Stimulated activated CD8-positive, alpha-beta memory T cell treated with anti-CD3 and anti-CD28 coated beads, Interleukin-4, amount 100 ng/mL, for 24 hours (primary cell): ENCODE results near the gene MYBPHL.
A peak's percentile ranks its signal among the peaks of the same experiment; 100 is the strongest.

Source experiments
- DNase-seq: peaks from one replicate; pipeline ENCODE4 v3.0.0-alpha.2; 2020; ENCODE audit warnings: low read depth

MYBPHL gene

DNA sequence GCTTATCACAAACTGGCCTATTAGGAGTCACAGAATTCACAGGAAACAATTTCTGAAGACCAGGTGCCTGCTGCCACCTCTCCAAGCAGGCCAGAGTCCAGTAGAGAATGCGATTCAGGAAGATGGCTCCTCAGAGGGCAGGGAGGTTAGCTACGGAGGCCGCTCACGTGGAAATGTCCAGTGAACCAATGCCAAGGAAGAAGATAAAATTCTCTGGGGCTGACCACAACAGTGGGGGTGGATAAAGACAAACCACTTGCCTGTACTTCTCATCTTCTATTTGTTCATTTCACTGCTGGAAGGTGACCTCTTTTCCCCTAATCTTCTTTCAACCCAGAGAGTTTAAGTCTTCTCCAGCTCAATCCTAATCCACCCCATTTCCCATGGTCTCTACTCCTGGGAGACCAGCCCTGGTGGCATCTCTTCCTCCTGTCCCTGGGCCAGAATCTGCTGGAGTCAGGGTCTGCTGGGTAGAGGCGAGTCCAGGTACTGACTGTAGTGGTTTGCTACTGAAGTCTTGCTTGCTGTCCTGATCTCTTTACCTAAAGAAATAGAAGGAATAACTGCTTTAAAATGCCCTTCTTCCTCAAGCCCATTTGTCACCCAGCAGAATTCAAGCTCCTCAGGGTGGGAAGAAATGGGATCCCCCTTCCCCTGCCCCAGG, 27.1 kb downstream of the MYBPHL start:
- DNase-seq = no peak

DNA sequence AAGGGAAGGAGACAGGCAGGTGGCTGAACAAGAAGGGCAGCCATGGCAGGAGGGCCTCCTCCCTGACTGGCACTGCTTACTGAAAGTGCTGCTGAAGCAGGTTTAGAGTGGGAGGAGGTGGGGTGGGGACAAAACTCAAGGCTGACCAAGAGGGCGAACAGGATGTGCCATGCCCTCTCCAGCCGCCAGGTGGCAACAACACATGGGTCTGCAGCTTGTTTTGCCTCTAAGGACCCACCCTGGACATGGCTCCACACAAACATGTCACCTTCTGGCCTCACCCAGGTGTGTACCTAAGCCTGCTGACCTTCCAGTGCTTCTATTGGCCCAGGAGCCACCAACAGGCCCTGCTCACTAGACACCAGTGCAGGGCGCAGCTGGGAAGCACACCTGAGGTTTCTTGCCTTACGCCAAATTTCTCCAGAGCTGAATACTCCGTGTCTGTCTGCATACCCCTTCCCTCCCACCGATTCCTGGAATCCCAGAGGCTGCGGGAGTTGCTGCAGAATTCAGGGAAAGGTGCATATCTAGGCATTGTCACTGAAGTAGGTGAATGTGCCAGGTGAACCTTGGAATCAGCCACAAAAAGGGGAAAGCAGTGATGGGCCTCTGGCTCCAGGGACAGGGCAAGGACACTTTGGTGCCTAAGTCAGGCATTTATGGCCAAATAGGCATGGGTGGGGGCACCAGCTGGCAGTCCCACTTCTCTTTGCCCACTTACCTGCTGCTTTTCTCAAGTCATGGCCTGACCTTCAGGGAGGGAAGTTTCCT, 29.2 kb downstream of the MYBPHL start:
- DNase-seq = peak; percentile 59

DNA sequence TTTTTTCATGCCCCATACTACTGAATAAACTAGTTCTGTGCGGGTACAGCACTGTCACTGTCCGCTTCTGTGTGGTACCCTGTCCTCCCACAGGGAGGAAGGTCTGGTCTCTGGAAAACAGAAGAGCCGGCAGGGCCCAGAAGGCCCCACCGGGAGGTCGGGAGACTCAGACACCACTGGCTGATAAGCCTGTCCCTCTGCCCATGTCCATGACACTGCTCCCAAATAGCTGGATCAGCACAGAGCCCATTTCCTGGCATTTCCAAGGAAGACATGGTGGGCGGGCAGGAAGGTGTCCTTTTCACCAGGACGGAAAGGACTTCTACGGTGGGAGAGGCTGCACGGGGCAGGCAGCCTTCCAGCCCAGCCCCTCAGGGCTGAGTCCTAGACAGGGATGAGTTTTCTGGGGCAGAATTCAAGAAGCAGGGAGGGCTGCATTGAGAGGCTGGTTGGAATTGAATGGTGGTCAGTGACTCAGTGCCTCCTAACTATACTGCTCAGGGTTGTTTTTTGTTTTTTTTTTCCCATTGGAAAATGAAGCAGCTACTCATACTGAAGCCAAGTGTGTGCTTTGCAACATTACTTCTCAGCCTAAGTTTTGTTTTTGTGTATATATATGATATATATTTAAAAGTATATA, 31.0 kb downstream of the MYBPHL start:
- no peak for DNase-seq

DNA sequence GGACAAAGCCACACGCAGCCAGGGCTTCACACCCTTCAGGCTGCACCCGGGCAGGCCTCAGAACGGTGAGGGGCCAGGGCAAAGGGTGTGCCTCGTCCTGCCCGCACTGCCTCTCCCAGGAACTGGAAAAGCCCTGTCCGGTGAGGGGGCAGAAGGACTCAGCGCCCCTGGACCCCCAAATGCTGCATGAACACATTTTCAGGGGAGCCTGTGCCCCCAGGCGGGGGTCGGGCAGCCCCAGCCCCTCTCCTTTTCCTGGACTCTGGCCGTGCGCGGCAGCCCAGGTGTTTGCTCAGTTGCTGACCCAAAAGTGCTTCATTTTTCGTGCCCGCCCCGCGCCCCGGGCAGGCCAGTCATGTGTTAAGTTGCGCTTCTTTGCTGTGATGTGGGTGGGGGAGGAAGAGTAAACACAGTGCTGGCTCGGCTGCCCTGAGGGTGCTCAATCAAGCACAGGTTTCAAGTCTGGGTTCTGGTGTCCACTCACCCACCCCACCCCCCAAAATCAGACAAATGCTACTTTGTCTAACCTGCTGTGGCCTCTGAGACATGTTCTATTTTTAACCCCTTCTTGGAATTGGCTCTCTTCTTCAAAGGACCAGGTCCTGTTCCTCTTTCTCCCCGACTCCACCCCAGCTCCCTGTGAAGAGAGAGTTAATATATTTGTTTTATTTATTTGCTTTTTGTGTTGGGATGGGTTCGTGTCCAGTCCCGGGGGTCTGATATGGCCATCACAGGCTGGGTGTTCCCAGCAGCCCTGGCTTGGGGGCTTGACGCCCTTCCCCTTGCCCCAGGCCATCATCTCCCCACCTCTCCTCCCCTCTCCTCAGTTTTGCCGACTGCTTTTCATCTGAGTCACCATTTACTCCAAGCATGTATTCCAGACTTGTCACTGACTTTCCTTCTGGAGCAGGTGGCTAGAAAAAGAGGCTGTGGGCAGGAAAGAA, 32.0 kb downstream of the MYBPHL start:
- DNase-seq = no peak

DNA sequence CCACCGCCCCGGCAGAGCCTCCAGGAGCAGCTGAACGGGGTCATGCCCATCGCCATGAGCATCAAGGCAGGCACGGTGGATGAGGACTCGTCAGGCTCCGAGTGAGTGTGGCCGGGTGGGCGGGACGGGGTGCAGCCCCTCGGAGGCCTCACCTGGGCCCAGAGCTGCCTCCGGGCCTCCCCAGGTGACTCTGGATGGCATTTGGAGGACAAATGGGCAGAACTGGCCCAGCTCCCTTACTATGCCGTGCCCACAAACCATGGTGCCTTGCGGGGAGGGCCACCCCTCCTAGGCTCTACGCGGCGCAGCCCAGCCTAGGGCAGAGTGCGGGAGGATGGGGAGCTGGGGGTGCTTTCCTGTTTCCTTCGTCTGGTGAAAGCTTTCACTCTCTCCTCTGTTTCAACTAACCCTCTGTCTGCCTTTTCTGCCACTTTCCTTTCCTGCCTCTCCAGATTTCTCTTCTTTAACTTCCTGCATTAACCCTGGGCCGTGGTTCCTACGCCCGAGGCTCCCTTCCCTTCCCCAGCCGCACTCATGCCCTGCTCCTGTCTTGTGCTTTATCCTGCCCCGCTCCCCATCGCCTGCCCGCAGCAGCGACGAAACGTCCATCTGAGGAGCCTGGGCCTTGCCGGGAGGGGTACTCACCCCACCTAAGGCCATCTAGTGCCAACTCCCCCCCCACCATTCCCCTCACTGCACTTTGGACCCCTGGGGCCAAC, 33.1 kb downstream of the MYBPHL start:
- no peak for DNase-seq

DNA sequence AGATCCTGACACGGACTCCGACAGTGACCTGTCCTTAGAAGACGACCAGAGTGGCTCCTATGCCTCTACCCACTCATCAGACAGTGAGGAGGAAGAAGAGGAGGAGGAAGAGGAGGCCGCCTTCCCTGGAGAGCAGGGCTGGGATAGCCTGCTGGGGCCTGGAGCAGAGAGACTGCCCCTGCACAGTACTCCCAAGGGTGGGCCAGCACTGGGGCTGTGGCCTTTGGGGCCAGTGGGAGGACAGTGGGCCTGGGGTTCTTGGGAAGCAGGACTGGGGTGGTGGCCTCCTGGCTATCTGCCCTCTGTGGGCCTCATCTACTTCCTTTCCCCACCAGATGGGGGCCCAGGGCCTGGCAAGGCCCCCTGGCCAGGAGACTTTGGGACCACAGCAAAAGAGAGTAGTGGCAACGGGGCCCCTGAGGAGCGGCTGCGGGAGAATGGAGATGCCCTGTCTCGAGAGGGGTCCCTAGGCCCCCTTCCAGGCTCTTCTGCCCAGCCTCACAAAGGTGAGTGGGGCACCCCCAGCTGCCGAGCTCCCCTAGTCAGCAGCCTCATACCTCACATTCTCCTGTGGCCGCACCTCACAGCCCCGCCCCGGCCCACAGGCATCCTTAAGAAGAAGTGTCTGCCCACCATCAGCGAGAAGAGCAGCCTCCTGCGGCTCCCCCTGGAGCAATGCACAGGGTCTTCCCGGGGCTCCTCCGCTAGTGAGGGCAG, 33.8 kb downstream of the MYBPHL start:
- DNase-seq = no peak

DNA sequence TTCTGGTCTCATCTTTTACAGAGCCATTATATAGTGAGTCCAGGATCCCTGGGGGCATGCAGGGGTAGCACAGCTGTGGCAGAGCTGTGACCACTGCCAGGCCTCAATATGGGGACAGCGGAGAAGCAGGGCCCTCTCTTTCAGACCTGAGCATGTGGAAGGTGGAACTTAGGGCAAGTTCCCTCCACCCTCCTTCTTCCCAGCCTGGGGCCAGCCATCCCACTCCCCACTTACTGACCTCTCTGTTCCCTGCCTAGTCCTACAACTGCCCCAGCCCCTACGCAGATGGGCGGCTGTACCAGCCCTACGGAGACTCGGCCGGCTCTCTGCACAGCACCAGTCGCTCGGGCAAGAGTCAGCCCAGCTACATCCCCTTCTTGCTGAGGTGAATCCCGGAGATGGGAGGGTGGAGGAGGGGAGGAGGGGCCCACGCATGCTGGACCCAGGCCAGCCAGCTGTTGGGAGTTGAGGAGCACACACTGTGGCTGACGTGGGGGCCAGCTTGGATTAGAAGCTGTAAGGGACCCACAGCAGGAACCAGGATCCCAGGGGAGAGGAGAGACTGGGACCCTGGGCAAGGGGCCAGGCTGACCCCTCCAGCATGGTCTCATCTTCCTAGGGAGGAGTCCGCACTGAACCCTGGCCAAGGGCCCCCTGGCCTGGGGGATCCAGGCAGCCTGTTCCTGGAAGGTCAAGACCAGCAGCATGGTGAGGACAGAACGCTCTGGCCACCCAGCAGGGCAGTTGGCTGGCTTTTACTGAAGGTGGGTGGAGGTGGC, 34.6 kb downstream of the MYBPHL start:
- no peak for DNase-seq

DNA sequence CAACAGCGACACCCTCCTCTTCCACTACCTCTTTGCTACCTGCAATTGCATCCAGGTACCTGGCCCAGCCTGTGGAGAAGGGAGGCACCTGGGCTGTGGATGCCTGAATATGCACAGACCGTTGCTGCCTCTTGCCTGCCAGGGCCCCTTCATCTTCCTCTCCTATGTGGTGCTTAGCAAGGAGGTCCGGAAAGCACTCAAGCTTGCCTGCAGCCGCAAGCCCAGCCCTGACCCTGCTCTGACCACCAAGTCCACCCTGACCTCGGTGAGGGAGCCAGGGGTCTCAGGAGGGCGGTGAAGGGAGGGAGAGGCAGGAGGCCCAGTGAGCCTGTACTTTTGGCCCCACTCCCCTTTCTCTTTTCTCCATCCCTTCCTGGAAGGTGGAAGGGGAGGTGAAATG, 35.4 kb downstream of the MYBPHL start:
- no peak for DNase-seq

DNA sequence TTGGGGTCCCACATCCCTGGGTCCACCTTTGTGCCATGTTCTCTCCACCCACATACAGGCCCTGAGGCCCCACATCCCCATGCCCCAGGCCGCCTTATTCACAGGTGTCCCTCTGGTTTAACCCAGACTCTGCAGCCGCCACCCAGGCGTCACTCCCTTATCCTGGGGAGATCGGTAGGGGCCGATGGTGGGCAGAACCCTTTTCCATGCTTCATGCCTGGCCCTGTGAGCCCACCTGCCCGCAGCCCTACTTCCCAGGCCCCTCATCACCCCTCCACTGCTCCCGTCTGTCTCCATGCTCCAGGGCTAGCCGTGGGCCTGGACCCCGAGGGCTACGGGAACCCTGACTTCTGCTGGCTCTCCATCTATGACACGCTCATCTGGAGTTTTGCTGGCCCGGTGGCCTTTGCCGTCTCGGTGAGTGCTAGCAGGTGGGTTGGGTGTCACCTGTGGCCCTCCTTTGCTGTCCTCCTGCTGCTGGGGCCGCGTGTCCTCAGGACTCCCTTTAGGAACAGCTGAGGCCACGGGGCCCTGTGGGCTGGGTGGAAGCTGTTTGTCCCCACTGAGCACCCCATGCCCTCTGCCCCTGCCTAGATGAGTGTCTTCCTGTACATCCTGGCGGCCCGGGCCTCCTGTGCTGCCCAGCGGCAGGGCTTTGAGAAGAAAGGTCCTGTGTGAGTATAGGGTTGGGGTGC, 36.0 kb downstream of the MYBPHL start:
- DNase-seq = no peak

DNA sequence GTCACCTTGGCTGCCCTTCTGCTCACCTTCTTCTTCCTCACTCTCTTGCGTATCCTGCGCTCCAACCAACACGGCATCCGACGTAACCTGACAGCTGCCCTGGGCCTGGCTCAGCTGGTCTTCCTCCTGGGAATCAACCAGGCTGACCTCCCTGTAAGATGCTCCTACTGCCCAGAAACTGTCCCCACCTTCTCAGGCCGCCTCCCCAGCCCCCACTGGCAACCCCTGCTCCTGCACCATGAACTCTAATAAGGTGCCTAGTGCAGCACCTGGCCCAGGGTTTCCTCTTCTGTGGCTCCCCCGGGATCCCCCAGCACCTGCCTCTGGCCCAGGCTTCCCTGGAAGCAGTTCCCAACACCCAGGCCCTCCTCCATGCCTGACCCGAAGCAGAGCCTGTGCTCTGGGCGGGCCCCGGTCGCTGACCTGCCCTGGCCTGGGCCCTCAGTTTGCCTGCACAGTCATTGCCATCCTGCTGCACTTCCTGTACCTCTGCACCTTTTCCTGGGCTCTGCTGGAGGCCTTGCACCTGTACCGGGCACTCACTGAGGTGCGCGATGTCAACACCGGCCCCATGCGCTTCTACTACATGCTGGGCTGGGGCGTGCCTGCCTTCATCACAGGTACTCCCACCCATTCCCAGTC, 36.7 kb downstream of the MYBPHL start:
- no peak for DNase-seq

DNA sequence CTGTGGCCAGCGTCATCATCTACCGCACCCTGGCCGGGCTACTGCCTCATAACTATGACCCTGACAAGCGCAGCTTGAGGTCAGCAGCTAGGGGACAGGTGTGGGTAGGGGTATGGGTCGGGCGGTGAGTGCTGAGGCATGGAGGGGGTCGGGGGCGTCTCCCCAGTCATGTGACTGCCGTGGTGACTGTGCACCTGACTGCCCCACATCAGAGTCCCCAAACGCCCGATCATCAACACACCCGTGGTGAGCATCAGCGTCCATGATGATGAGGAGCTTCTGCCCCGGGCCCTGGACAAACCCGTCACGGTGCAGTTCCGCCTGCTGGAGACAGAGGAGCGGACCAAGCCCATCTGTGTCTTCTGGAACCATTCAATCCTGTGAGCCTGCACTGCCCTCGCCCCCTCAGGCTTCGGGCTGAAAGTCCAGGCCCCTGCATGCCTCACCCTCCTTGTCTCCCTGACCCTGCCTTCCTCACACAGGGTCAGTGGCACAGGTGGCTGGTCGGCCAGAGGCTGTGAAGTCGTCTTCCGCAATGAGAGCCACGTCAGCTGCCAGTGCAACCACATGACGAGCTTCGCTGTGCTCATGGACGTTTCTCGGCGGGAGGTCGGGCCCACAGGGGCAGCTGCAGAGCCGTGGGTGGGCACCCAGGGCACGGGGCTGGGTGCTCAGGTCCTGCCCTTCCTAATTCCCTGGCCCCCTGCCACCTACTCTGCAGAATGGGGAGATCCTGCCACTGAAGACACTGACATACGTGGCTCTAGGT, 37.4 kb downstream of the MYBPHL start:
- no peak for DNase-seq

DNA sequence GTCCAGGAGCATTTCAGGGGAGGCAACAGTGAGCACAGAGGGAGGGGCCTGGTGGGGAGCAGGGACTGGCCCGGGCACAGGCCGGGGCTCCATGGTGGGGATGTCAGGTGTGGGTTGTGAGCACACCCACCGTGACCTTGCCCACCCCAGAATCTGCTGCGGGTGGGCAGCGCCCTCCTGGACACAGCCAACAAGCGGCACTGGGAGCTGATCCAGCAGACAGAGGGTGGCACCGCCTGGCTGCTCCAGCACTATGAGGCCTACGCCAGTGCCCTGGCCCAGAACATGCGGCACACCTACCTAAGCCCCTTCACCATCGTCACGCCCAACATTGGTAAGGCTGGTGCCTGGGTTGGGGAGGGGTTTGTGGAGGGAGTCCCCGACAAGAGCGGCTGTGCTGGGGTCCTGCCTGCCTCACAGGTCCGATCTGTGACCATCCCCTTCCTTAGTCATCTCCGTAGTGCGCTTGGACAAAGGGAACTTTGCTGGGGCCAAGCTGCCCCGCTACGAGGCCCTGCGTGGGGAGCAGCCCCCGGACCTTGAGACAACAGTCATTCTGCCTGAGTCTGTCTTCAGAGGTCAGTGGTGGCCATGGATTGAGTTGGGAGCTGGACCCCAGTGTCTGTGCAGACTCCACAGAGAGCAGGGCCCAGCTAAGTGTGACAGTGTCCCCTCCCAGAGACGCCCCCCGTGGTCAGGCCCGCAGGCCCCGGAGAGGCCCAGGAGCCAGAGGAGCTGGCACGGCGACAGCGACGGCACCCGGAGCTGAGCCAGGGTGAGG, 38.2 kb downstream of the MYBPHL start:
- no peak for DNase-seq

DNA sequence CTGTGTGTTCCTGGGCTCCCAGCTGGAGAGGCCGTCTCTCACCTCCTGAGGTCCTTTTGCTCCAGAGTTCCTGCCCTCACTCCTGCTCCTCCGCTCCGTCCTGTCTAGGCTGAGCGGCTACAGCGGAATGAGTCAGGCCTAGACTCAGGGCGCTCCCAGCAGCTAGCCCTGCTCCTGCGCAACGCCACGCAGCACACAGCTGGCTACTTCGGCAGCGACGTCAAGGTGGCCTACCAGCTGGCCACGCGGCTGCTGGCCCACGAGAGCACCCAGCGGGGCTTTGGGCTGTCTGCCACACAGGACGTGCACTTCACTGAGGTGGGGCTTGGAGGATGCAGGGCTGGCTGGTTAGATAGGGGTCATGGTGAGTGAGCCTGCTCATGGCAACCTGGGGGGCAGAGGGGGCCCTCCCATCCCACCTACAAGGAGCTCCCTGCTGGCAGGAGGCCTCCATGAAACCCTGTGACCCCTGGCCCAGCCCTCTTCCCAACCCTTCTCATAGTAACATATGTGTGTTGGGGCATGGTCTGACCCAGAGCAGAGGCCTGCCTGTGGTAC, 39.0 kb downstream of the MYBPHL start:
- no peak for DNase-seq

DNA sequence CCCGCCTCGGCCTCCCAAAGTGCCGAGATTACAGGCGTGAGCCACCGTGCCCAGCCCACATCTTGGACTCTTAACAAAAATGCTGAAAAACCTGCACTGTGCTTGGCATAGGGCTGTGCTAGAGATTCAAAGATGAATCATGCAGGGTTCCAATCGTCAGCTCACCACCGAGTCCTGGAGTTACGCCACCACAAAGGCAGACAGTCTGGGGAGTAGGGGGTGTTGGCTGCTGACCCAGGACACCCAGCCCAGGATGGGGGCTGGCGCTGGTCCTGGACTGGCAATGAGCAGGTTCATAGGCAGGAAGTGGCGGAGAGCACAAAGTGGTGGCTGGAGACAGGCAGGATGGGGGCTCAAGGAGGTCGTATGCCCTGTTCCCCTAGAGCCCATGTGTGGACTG, 39.8 kb downstream of the MYBPHL start:
- DNase-seq = no peak

DNA sequence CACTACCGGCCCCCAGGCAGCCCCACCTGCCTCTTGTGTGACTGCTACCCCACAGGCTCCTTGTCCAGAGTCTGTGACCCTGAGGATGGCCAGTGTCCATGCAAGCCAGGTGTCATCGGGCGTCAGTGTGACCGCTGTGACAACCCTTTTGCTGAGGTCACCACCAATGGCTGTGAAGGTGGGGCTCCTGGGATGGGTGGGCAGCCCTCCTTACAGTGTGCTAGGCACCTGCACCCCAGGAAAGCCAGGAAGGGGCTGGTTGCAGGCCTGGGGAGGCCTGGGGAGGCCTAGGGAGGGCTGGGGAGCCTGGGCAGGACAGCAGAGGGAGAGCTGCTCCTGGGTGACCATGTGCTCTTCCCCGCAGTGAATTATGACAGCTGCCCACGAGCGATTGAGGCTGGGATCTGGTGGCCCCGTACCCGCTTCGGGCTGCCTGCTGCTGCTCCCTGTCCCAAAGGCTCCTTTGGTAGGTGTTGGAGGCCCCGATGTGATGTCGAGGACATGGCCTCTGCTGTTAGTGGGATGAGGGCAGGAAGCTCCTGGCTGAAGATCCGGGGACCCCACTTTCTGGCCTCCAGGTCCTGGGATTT, 41.0 kb downstream of the MYBPHL start:
- no peak for DNase-seq

DNA sequence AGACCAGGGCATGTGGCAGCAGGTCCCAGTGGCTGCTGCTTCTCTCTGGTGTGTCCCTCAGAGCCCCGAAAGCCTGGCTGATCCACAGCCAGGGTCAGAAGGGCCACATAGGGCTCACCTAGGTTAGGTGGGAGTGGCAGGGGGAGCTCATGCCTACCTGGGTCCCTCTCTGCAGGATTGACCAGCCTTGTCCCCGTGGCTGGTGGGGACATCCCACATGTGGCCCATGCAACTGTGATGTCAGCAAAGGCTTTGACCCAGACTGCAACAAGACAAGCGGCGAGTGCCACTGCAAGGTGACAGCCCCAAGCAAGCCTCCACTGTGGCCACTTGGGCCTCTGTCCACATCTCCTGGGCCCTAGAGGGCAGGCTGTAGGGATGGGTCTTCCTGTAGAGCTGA, 41.8 kb downstream of the MYBPHL start:
- no peak for DNase-seq

DNA sequence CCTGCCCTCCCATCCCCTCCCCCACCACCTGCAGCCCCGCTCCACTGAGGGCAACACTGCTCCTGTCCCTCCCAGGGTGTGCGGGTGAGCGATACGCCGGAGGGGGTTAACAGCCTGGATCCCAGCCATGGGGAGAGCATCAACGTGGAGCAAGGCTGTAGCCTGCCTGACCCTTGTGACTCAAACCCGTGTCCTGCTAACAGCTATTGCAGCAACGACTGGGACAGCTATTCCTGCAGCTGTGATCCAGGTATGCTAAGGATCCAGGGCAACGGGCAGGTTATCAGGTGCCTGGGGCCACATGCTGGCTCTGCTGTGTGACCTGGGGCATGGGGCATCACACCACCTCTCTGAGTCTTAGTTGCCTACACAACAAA, 42.4 kb downstream of the MYBPHL start:
- no peak for DNase-seq
